Body of pancreas (tissue), 4 donors: Measurements from ENCODE around the gene CSTPP1. TPM values are rescaled to one million over a fixed set of nuclear protein-coding genes. Genes with fewer than 3 reads are reported as not detected.

Source experiments
- ATAC-seq: fragments of 150-250 bp; one replicate; pipeline ENCODE4 v1.9.1; 2016
- DNase-seq, 4 donors: peaks; one replicate each; pipeline ENCODE4 v3.0.0-alpha.2; 2019
- H3K27ac ChIP-seq, 4 donors: fragments of 200-600 bp; sonication (generic); 1 replicate in 3 of 4; 2 replicates in 1 of 4; pipeline versions ENCODE4 v1.5.1 to v1.6.1; 2016 to 2019; ENCODE audit warnings: mild to moderate bottlenecking in 1 of 4, mixed read lengths in 1 of 4, moderate library complexity in 1 of 4
- H3K27me3 ChIP-seq, 2 donors: fragments of 200-600 bp; sonication (generic); one replicate each; pipeline ENCODE4 v1.6.0; 2016; ENCODE audit warnings: mild to moderate bottlenecking in 1 of 2
- H3K36me3 ChIP-seq, 2 donors: fragments of 200-600 bp; sonication (generic); replicated peaks in 1 of 2; 2 replicates each; pipeline ENCODE4 v1.5.1; 2016; ENCODE audit warnings: low read depth in 2 of 2; ENCODE audit not compliant: insufficient read depth in 1 of 2
- H3K4me1 ChIP-seq: fragments of 200-600 bp; sonication (generic); one replicate; pipeline ENCODE4 v1.6.0; 2016
- H3K4me3 ChIP-seq, 2 donors: fragments of 200-600 bp; sonication (generic); 1 replicate in 1 of 2; 2 replicates in 1 of 2; pipeline ENCODE4 v1.5.1; 2016 to 2019
- H3K9me3 ChIP-seq, 3 donors: fragments of 200-600 bp; sonication (generic); 1 replicate in 2 of 3; 2 replicates in 1 of 3; pipeline ENCODE4 v1.5.1; 2016
- POLR2A ChIP-seq, 3 donors: fragments of 450-650 bp; IDR thresholded peaks; one replicate each; pipeline ENCODE4 v1.6.1; 2016; ENCODE audit warnings: antibody characterized with exemption in 3 of 3, mild to moderate bottlenecking in 2 of 3
- WGBS, 2 donors: methylation state at CpG; one replicate each; pipeline ENCODE4 v1.1.5; 2017; 5-methylcytosine and 5-hydroxymethylcytosine counted together
- intact Hi-C: fragments of 100-400 bp; cut with DNase I; formaldehyde crosslinking; loops from one replicate; pipeline ENCODE4 v1.15.1; 2023
- total RNA-seq, 2 donors: library from RNA; depleted of rRNA; stranded (reverse); fragments of >200 nt; gene quantifications; one replicate each; pipeline ENCODE4 v1.1.0, GENCODE V29; 2016
- TF ChIP-seq, protein P1 (sequence below), 7 experiments: fragments of 450-650 bp in 4 of 7; fragments of 200-600 bp in 3 of 7; sonication (generic) in 3 of 7; IDR thresholded peaks; one replicate each; pipeline ENCODE4 v1.5.1; 2016 to 2019; ENCODE audit warnings: antibody characterized with exemption in 7 of 7

Gene CSTPP1
- total RNA-seq, 2 donors from 2014 or later, result 11.2 to 13.2 TPM

DNA sequence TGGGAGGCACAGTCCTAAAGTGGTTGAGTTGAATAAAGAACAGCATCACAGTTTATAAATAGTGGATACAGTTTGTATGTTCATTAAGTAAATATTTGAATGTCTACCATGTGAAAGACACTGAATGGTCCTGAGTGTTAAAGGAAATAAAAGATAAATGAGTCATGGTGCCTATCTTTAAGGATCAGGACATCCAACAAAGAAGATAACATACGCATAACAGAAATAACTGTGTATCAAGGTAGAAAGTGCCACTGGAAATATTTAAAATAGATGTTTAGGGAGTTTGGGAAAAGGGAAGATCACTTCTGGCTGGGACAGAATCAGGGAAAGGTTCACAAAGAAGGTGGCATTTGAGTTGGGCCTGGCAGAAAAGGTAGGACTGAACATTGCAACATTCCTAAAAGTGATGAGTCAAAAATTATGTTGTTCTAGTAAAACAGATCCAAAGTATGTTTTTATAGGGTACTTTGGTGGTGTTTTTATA is 41.5 kb downstream of the CSTPP1 start:
- no peak for ATAC-seq
- no peak overlapping the region for H3K4me3 ChIP-seq
- H3K9me3 ChIP-seq, result no peaks in the 10 kb centered on the region
- no peak for DNase-seq
- no peaks in the 10 kb centered on the region for H3K36me3 ChIP-seq
- no peaks in the 10 kb centered on the region for H3K27me3 ChIP-seq
- intact Hi-C loops, result no loop called here
- H3K4me1 ChIP-seq, result peaks cover 3% of the 10 kb centered on the region
- peak in 1 of 3 donors; percentile 8 for TF ChIP-seq POLR2A (IDR thresholded peaks at IDR 0.05)
- TF ChIP-seq, protein P1, sequence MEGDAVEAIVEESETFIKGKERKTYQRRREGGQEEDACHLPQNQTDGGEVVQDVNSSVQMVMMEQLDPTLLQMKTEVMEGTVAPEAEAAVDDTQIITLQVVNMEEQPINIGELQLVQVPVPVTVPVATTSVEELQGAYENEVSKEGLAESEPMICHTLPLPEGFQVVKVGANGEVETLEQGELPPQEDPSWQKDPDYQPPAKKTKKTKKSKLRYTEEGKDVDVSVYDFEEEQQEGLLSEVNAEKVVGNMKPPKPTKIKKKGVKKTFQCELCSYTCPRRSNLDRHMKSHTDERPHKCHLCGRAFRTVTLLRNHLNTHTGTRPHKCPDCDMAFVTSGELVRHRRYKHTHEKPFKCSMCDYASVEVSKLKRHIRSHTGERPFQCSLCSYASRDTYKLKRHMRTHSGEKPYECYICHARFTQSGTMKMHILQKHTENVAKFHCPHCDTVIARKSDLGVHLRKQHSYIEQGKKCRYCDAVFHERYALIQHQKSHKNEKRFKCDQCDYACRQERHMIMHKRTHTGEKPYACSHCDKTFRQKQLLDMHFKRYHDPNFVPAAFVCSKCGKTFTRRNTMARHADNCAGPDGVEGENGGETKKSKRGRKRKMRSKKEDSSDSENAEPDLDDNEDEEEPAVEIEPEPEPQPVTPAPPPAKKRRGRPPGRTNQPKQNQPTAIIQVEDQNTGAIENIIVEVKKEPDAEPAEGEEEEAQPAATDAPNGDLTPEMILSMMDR (IDR thresholded peaks at IDR 0.05), result no peak
- WGBS, 2 donors, result 42 to 43% methylated on average over 1 of the region's 1 CpG
- H3K27ac ChIP-seq, result no peak overlapping the region

DNA sequence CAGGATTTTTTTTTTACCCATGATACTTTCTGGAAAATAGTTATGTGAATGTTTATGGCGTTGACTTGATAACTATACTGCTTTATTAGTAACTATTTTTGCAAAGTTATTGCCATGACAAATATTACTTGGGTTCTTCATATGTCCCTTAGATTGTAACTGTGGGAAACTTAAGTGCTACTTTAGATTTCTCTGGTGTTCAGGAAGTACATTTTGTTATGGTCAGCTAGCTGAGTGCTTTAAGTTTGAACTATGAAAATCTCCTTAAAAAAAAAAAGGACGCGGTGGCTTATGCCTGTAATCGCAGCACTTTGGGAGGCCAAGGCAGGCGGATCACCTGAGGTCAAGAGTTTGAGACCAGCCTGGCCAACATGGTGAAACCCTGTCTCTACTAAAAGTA is 42.8 kb downstream of the CSTPP1 start:
- Histone ChIP-seq H3K9me3 (no peaks in the 10 kb centered on the region), H3K27me3 (no peaks in the 10 kb centered on the region), H3K4me3 (no peak overlapping the region), H3K27ac (no peak overlapping the region), H3K36me3 (no peaks in the 10 kb centered on the region), H3K4me1 (no peaks in the 10 kb centered on the region)
- ATAC-seq (no peak), DNase-seq (no peak)
- TF ChIP-seq POLR2A (IDR thresholded peaks at IDR 0.05), result no peak
- TF ChIP-seq, protein P1 (IDR thresholded peaks at IDR 0.05), result no peak
- intact Hi-C loops, result no loop called here
- WGBS, 2 donors, result 73 to 84% methylated on average over 5 of the region's 5 CpGs

GRCh38 chr11:46981436-46981835 is 44.9 kb downstream of the CSTPP1 start:
- TF ChIP-seq POLR2A (IDR thresholded peaks at IDR 0.05), result no peak
- TF ChIP-seq, protein P1 (IDR thresholded peaks at IDR 0.05), result no peak
- ATAC-seq, result no peak
- Histone ChIP-seq H3K4me3 (no peak overlapping the region), H3K9me3 (no peaks in the 10 kb centered on the region), H3K4me1 (no peaks in the 10 kb centered on the region), H3K27me3 (no peaks in the 10 kb centered on the region), H3K27ac (no peak overlapping the region), H3K36me3 (no peaks in the 10 kb centered on the region)
- no peak for DNase-seq
- intact Hi-C loops, result no loop called here
- WGBS, 2 donors, result 81 to 90% methylated on average over 3 of the region's 3 CpGs

DNA sequence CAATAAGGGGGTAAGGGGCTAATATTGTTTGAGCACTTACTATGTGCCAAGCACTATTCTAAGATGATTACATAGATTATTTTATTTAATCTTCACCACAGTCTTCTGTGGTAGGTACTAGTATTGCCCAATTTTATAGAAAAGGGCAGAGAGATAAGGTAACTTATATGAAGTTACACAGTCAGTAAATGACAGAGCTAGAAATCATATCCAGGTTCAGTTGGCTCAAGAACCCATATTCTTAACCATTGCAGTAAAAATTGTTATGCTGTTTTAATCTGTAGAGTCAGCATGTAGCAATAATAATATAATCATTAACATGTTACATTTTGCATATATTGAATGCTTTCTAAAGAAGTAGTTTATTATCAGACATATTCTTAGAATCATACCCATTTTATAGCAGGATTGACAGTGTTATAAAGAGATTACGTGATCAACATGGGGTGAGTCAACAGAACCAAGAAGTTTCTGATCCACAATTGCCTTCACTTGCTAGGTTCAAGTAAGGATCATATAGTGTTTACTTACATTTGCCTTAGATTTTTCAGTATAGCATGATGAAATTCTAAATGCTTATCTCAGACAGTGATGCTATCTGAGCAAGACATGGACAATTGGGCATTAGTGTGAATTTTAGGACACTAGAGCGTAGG is 46.4 kb downstream of the CSTPP1 start:
- Histone ChIP-seq H3K36me3 (no peaks in the 10 kb centered on the region), H3K27me3 (no peaks in the 10 kb centered on the region), H3K9me3 (no peaks in the 10 kb centered on the region), H3K4me3 (no peak overlapping the region), H3K4me1 (no peaks in the 10 kb centered on the region), H3K27ac (no peak overlapping the region)
- 93 to 97% methylated on average over 2 of the region's 2 CpGs for WGBS, 2 donors
- intact Hi-C loops, result no loop called here
- no peak for DNase-seq
- TF ChIP-seq, protein P1 (IDR thresholded peaks at IDR 0.05), result no peak
- no peak for TF ChIP-seq POLR2A (IDR thresholded peaks at IDR 0.05)
- no peak for ATAC-seq

DNA sequence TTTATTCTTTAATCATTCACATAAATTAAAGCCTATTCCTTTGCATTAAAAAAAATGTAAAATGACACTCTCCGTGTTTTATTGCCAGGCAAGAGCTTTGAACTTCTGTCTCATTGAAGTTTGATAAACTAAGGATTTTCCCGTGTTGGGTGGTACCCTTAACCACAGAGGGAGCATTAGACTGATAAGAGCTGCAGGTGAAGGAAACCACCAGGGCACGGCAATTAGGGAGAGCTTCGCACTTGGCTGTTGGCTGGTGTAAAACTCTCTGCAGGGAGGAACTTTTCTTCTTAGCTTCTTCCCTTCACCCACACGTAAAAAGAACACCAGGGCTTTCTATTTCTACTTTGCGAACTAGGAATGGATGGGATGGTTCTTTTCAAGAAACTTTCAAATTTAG is 47.0 kb downstream of the CSTPP1 start:
- H3K36me3 ChIP-seq, result no peaks in the 10 kb centered on the region
- no peak overlapping the region for H3K27ac ChIP-seq
- DNase-seq (no peak), ATAC-seq (no peak)
- no peaks in the 10 kb centered on the region for H3K9me3 ChIP-seq
- H3K4me3 ChIP-seq, result no peak overlapping the region
- 81 to 86% methylated on average over 6 of the region's 6 CpGs for whole genome bisulfite sequencing, 2 donors
- H3K27me3 ChIP-seq, result no peaks in the 10 kb centered on the region
- intact Hi-C loops, result no loop called here
- no peak for TF ChIP-seq POLR2A (IDR thresholded peaks at IDR 0.05)
- no peaks in the 10 kb centered on the region for H3K4me1 ChIP-seq
